Mesothelial cell of epicardium (in vitro differentiated cells): ENCODE results near the gene RSU1. TPM values are rescaled to one million over a fixed set of nuclear protein-coding genes. Genes with fewer than 3 reads are reported as not detected.

ENCODE experiments used
- DNase-seq, 2 experiments: peaks; one replicate each; pipeline ENCODE4 v3.0.0; 2021; ENCODE audit warnings: low spot score in 2 of 2; ENCODE audit not compliant: unreplicated experiment in 2 of 2
- H3K27ac Mint-ChIP-seq: 2 replicates; pipeline ENCODE4 v1.8.0; 2021; ENCODE audit warnings: mixed read lengths
- H3K27me3 Mint-ChIP-seq: 2 replicates; pipeline ENCODE4 v1.8.0; 2021; ENCODE audit warnings: low read depth, mixed read lengths
- H3K36me3 Mint-ChIP-seq: 2 replicates; pipeline ENCODE4 v1.8.0; 2021; ENCODE audit warnings: mixed read lengths
- H3K4me1 Mint-ChIP-seq: 2 replicates; pipeline ENCODE4 v1.8.0; 2021; ENCODE audit warnings: mixed read lengths
- H3K4me3 Mint-ChIP-seq: 2 replicates; pipeline ENCODE4 v1.8.0; 2021; ENCODE audit warnings: mild to moderate bottlenecking, moderate library complexity, mixed read lengths
- H3K9me3 Mint-ChIP-seq: 2 replicates; pipeline ENCODE4 v1.8.0; 2021; ENCODE audit warnings: mixed read lengths
- total RNA-seq: library from RNA; stranded (reverse); gene quantifications from 3 replicates; pipeline ENCODE4 v1.2.1, GENCODE V29; 2021
- TF ChIP-seq, protein P1 (sequence below): fragments of 200-600 bp; sonication (generic); IDR thresholded peaks from one replicate; pipeline ENCODE4 v1.5.0; 2021; ENCODE audit warnings: antibody characterized with exemption; ENCODE audit not compliant: unreplicated experiment

Gene RSU1
- total RNA-seq, 1 donor from 2014 or later: 36.2 TPM

DNA sequence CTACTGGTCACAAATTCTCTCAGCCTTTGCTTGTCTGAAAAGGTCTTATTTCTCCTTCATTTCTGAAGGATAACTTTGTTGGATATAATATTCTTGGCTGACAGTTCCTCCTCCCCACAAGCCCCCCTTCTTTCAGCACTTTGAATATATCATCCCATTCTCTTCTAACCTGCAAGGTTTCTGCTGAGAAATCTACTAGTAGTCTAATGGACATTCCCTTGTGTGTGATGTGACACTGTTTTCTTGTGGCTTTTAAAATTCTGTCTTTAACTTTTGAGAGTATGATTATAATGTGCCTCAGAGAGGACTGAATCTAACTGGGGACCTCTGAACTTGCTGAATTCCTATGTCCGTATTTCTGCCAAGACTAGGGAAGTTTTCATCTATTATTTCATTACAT lies 104.3 kb downstream of the RSU1 start:
- TF ChIP-seq, protein P1, sequence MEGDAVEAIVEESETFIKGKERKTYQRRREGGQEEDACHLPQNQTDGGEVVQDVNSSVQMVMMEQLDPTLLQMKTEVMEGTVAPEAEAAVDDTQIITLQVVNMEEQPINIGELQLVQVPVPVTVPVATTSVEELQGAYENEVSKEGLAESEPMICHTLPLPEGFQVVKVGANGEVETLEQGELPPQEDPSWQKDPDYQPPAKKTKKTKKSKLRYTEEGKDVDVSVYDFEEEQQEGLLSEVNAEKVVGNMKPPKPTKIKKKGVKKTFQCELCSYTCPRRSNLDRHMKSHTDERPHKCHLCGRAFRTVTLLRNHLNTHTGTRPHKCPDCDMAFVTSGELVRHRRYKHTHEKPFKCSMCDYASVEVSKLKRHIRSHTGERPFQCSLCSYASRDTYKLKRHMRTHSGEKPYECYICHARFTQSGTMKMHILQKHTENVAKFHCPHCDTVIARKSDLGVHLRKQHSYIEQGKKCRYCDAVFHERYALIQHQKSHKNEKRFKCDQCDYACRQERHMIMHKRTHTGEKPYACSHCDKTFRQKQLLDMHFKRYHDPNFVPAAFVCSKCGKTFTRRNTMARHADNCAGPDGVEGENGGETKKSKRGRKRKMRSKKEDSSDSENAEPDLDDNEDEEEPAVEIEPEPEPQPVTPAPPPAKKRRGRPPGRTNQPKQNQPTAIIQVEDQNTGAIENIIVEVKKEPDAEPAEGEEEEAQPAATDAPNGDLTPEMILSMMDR: no peak
- H3K4me3 Mint-ChIP-seq: no peak overlapping the region
- H3K27me3 Mint-ChIP-seq: no peaks in the 10 kb centered on the region
- no peak overlapping the region for H3K27ac Mint-ChIP-seq
- H3K36me3 Mint-ChIP-seq: peaks cover 26% of the 10 kb centered on the region
- DNase-seq: no peak
- peaks cover 55% of the 10 kb centered on the region for H3K9me3 Mint-ChIP-seq
- no peaks in the 10 kb centered on the region for H3K4me1 Mint-ChIP-seq

DNA sequence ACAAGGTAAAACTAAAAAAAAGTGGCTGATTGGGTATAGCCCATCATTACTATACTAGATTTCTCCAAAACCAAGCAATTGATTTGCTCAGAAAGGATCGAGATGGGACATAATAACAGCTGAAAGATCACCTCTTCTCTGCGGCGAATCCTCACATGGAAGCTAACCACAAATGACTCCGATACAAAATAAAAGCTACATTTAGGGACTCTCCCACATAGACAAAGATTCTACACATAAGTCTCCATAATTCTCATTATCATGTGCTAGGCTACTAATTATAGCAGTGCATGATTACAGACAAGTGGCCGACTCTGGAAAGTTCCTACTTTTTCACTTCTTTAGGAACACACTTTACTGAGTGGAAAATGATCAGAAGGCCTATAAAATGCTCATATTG lies 116.9 kb downstream of the RSU1 start:
- no peak overlapping the region for H3K27ac Mint-ChIP-seq
- no peaks in the 10 kb centered on the region for H3K27me3 Mint-ChIP-seq
- peaks cover 21% of the 10 kb centered on the region for H3K9me3 Mint-ChIP-seq
- TF ChIP-seq, protein P1: no peak
- H3K4me3 Mint-ChIP-seq: no peak overlapping the region
- no peaks in the 10 kb centered on the region for H3K36me3 Mint-ChIP-seq
- DNase-seq: no peak
- H3K4me1 Mint-ChIP-seq: no peaks in the 10 kb centered on the region

DNA sequence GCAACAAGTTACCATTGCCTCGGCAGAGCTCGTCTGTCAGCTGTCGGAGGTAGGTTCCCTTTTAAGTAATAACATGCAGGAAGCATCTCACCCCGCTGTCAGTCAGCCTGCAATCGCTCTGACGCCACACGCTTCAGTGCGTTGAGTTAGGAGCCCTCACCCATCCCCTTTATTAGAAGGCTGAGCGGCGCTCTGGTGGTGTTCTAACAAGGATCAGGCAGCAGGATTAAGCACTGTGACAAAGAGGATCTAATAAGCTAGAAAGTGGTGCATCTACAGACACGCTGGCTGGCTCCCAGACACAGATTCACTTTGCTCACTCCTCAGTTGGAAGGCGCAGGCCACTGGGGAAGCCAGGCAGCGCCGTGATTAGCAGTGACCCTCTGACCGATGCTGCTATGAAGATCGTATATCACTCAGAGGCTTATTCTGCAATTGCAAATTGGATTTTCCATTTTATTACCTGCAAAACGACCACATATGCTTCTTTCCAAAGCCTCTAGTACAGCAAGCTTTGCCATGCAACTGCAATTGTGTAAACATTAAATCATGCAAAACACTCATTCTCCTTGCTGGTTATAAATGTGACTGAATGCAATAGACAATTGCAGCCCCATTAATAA lies 117.7 kb downstream of the RSU1 start:
- Mint-ChIP-seq H3K36me3 (no peaks in the 10 kb centered on the region), H3K4me1 (no peaks in the 10 kb centered on the region), H3K4me3 (no peak overlapping the region), H3K27ac (no peak overlapping the region), H3K27me3 (no peaks in the 10 kb centered on the region), H3K9me3 (peaks cover 18% of the 10 kb centered on the region)
- DNase-seq: no peak
- TF ChIP-seq, protein P1: no peak

DNA sequence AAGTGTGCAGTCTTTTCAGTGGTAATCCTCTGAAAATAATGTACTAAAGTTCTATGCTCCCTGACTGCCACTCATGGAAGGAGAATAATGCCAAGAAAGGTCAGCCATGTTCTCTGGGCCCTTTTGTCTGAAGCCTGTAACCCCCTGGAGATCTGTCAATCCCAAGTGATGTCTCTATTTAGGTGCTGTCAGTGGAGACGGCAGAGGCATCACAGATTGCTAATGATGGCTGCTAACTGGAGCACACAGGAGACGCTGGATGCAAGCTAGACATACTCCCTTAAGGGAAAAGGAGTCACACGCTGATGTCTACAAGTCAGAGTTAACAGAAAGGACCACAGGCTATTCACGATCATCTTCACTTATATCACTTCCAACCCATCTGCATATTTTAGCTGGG lies 118.8 kb downstream of the RSU1 start:
- Mint-ChIP-seq H3K4me3 (no peak overlapping the region), H3K27me3 (no peaks in the 10 kb centered on the region)

DNA sequence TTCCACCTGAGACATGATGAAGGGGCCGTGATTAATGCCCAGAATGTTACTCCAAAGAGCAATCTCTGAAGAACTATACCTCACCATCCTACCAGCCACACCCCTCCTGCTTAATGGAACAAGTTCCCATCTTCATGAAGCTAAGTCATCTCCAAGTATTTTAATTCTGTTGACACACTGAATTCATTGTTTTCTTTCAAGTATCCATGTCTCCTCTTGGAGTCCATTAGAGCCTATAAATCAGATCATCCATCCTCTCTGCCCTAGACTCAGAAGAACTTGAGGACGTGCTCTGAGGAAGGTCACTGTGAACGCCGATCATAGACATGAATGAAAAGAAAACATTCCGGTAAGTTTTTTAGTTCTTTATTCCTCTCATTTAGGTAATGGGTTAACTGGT lies 126.8 kb downstream of the RSU1 start:
- no peak for DNase-seq
- no peak overlapping the region for H3K4me3 Mint-ChIP-seq
- no peaks in the 10 kb centered on the region for H3K27me3 Mint-ChIP-seq
- H3K36me3 Mint-ChIP-seq: peaks cover 4% of the 10 kb centered on the region
- TF ChIP-seq, protein P1: no peak
- no peak overlapping the region for H3K27ac Mint-ChIP-seq
- no peaks in the 10 kb centered on the region for H3K9me3 Mint-ChIP-seq
- H3K4me1 Mint-ChIP-seq: no peaks in the 10 kb centered on the region

More for the DNA sequence above, 118.8 kb downstream of the RSU1 start:
- H3K4me1 Mint-ChIP-seq: no peaks in the 10 kb centered on the region
- TF ChIP-seq, protein P1: no peak
- H3K27ac Mint-ChIP-seq: no peak overlapping the region
- H3K9me3 Mint-ChIP-seq: peaks cover 15% of the 10 kb centered on the region
- no peaks in the 10 kb centered on the region for H3K36me3 Mint-ChIP-seq
- DNase-seq: no peak

DNA sequence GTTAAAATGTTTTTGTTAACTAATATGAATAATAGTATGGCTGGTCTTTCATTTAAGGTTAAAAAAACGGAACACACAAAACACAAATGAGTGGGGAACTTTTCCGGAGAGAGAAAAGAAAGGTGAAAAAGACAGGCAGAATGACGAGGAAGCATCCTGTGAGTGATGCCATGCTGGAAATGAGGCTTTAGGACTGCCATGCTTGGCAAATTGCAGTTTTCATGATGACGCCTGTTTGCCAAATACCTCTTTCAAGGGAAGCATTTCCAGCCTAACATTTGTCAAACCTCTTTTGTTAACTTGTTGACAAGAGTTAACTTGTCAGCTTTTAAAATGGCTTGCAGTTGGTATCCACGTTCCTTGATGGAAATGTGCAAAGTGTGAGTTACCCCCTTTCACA lies 127.5 kb downstream of the RSU1 start:
- no peaks in the 10 kb centered on the region for H3K27me3 Mint-ChIP-seq
- no peak for DNase-seq
- no peaks in the 10 kb centered on the region for H3K4me1 Mint-ChIP-seq
- peaks cover 4% of the 10 kb centered on the region for H3K36me3 Mint-ChIP-seq
- TF ChIP-seq, protein P1: no peak
- H3K9me3 Mint-ChIP-seq: no peaks in the 10 kb centered on the region
- no peak overlapping the region for H3K4me3 Mint-ChIP-seq
- H3K27ac Mint-ChIP-seq: no peak overlapping the region
